Peyer's patch (tissue), 4 donors: Measurements from ENCODE around the gene GPR158. TPM values are rescaled to one million over a fixed set of nuclear protein-coding genes. Genes with fewer than 3 reads are reported as not detected.

ENCODE experiments used
- DNase-seq, 3 donors: peaks; one replicate each; pipeline ENCODE4 v3.0.0-alpha.2; 2017 to 2019
- H3K27ac ChIP-seq, 4 donors: fragments of 200-600 bp; sonication (generic); one replicate each; pipeline ENCODE4 v1.5.1; 2016 to 2019
- H3K27me3 ChIP-seq, 2 donors: fragments of 200-600 bp; sonication (generic); one replicate each; pipeline ENCODE4 v1.5.1; 2019
- H3K36me3 ChIP-seq, 3 donors: fragments of 200-600 bp; sonication (generic); one replicate each; pipeline ENCODE4 v1.5.1; 2016 to 2019
- H3K4me1 ChIP-seq, 4 donors: fragments of 200-600 bp; sonication (generic); one replicate each; pipeline ENCODE4 v1.5.1; 2016 to 2019
- H3K4me3 ChIP-seq, 4 donors: fragments of 200-600 bp; sonication (generic); 1 replicate in 3 of 4; 2 replicates in 1 of 4; pipeline ENCODE4 v1.5.1; 2016 to 2019; ENCODE audit warnings: mild to moderate bottlenecking in 1 of 4
- H3K9me3 ChIP-seq, 4 donors: fragments of 200-600 bp; sonication (generic); one replicate each; pipeline ENCODE4 v1.5.1; 2016 to 2019; ENCODE audit warnings: mild to moderate bottlenecking in 1 of 4
- POLR2A ChIP-seq, 2 donors: fragments of 450-650 bp; IDR thresholded peaks; one replicate each; pipeline ENCODE4 v1.5.1; 2017; ENCODE audit warnings: antibody characterized with exemption in 2 of 2, mild to moderate bottlenecking in 2 of 2, moderate library complexity in 2 of 2
- total RNA-seq, 4 donors: library from RNA; depleted of rRNA; stranded (reverse); fragments of >200 nt; gene quantifications; one replicate each; pipeline ENCODE4 v1.1.0, GENCODE V29; 2016
- TF ChIP-seq, protein P1 (sequence below), 6 experiments: fragments of 450-650 bp in 4 of 6; fragments of 200-600 bp in 2 of 6; sonication (generic) in 1 of 6; IDR thresholded peaks; one replicate each; pipeline ENCODE4 v1.5.1; 2017 to 2019; ENCODE audit warnings: antibody characterized with exemption in 6 of 6, mild to moderate bottlenecking in 3 of 6, moderate library complexity in 1 of 6

The GPR158 gene
- total RNA-seq, 4 donors from 2014 or later, result under 0.01 to 0.28 (median 0.27) TPM; not detected in 1

DNA sequence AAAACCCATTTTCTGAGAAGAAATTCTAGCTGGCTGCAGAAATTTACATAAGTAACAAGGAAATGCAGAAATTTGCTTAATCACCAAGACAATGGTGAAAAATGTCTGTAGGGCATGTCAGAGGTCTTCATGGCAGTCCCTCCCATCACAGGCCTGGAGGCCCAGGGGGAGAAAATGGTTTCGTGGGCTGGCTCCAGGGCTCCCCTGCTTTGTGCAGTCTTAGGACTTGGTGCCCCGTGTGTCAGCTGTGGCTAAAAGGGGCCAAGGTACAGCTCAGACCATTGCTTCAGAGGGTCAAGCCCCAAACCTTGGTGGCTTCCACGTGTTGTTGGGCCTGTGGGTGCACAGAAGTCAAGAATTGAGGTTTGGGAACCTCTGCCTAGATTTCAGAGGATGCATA, 215.9 kb downstream of the GPR158 start:
- DNase-seq, result no peak
- Histone ChIP-seq H3K4me1 (no peaks in the 10 kb centered on the region), H3K9me3 (peaks cover 0 to 4% (median 0%) of the 10 kb centered on the region in 4 donors), H3K27ac (no peak overlapping the region), H3K4me3 (no peak overlapping the region), H3K27me3 (no peaks in the 10 kb centered on the region), H3K36me3 (no peaks in the 10 kb centered on the region)
- TF ChIP-seq, protein P1, sequence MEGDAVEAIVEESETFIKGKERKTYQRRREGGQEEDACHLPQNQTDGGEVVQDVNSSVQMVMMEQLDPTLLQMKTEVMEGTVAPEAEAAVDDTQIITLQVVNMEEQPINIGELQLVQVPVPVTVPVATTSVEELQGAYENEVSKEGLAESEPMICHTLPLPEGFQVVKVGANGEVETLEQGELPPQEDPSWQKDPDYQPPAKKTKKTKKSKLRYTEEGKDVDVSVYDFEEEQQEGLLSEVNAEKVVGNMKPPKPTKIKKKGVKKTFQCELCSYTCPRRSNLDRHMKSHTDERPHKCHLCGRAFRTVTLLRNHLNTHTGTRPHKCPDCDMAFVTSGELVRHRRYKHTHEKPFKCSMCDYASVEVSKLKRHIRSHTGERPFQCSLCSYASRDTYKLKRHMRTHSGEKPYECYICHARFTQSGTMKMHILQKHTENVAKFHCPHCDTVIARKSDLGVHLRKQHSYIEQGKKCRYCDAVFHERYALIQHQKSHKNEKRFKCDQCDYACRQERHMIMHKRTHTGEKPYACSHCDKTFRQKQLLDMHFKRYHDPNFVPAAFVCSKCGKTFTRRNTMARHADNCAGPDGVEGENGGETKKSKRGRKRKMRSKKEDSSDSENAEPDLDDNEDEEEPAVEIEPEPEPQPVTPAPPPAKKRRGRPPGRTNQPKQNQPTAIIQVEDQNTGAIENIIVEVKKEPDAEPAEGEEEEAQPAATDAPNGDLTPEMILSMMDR (IDR thresholded peaks at IDR 0.05), result no peak
- TF ChIP-seq POLR2A (IDR thresholded peaks at IDR 0.05), result no peak

DNA sequence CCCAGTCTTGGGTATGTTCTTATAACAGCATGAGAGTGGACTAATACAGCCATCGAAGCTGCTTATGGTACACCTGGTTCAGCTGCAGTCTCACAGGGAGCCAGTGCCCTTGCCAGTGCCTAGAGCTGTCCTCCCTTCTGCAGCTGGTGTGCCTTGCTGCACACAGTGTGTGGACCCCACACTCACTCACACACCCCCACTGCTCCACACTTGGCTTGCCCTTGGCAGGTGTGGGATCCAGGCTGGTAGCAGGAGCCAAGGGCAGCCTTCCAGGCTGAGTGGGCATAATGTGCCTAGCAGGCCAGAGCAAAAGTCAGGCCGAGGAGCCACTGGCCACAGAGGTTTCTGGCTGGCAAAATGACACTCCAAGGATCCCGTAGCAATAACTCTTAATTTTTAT, 217.3 kb downstream of the GPR158 start:
- no peaks in the 10 kb centered on the region for H3K4me1 ChIP-seq
- TF ChIP-seq POLR2A (IDR thresholded peaks at IDR 0.05), result no peak
- TF ChIP-seq, protein P1 (IDR thresholded peaks at IDR 0.05), result no peak
- no peak overlapping the region for H3K27ac ChIP-seq
- H3K27me3 ChIP-seq, result no peaks in the 10 kb centered on the region
- H3K9me3 ChIP-seq, result peaks cover 0 to 4% (median 0%) of the 10 kb centered on the region in 4 donors
- H3K36me3 ChIP-seq, result no peaks in the 10 kb centered on the region
- DNase-seq, result no peak
- H3K4me3 ChIP-seq, result no peak overlapping the region

DNA sequence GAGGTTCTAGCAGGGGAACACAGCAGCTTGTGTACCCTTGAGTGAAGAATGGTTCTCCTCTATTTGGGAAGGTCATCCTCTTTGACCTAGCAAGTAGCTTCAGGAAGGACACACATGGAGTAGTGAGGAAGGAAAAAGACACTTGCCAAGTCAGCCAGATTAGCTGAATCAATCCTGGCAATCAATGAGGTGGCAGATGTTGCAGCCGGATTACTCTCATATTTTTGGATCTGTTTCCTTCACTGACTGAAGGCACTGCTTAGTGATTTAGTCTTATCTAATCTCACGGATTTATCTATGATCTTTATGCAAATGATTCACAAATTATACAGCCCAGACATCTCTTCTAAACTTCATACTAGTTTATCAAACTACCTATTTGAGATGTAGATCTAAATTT, 218.8 kb downstream of the GPR158 start:
- Histone ChIP-seq H3K9me3 (no peaks in the 10 kb centered on the region), H3K36me3 (no peaks in the 10 kb centered on the region), H3K27me3 (no peaks in the 10 kb centered on the region), H3K4me3 (no peak overlapping the region), H3K27ac (no peak overlapping the region), H3K4me1 (no peaks in the 10 kb centered on the region)
- no peak for DNase-seq
- TF ChIP-seq POLR2A (IDR thresholded peaks at IDR 0.05), result no peak
- TF ChIP-seq, protein P1 (IDR thresholded peaks at IDR 0.05), result no peak

DNA sequence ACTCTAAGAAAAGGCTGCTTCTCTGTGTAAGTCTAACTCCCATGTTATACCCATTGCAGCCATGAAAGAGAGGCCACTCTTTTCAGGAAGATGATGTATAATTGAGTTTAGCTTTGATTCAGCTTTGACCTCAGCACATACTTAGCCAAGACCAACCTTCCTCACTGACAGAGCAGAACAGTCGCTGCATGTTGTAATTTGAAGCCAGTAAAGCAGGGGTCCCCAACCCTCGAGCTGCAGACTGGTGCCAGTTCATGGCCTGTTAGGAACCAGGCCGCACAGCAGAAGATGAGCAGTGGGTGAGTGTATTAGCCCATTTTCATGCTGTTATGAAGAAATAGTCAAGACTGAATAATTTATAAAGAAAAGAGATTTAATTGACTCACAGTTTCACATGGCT, 223.9 kb downstream of the GPR158 start:
- TF ChIP-seq POLR2A (IDR thresholded peaks at IDR 0.05), result no peak
- TF ChIP-seq, protein P1 (IDR thresholded peaks at IDR 0.05), result no peak
- Histone ChIP-seq H3K4me1 (no peaks in the 10 kb centered on the region), H3K36me3 (no peaks in the 10 kb centered on the region), H3K27me3 (no peaks in the 10 kb centered on the region), H3K27ac (no peak overlapping the region), H3K9me3 (no peaks in the 10 kb centered on the region), H3K4me3 (no peak overlapping the region)
- DNase-seq, result no peak

DNA sequence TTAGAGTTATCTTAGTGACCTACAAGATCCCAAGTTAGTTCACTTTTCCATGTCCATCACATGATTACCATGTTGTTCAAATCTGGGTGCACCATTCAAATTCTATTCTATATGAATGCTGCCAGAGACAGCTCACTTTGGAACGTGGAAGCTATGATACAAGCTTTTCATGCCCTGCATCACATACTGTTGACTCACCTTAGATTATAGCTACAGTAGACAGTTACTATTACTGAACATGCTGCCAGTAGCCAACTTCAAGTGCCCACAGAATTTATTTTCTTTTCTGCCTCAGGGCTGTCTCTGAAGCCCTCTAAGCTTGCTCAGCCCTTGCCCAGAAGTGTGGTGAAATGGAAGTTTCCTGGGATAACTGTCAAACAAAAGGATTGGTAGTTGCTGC, 231.1 kb downstream of the GPR158 start:
- no peak for DNase-seq
- Histone ChIP-seq H3K27me3 (no peaks in the 10 kb centered on the region), H3K4me3 (no peak overlapping the region), H3K36me3 (no peaks in the 10 kb centered on the region), H3K4me1 (no peaks in the 10 kb centered on the region), H3K27ac (no peak overlapping the region), H3K9me3 (no peaks in the 10 kb centered on the region)
- TF ChIP-seq POLR2A (IDR thresholded peaks at IDR 0.05), result no peak
- TF ChIP-seq, protein P1 (IDR thresholded peaks at IDR 0.05), result no peak

DNA sequence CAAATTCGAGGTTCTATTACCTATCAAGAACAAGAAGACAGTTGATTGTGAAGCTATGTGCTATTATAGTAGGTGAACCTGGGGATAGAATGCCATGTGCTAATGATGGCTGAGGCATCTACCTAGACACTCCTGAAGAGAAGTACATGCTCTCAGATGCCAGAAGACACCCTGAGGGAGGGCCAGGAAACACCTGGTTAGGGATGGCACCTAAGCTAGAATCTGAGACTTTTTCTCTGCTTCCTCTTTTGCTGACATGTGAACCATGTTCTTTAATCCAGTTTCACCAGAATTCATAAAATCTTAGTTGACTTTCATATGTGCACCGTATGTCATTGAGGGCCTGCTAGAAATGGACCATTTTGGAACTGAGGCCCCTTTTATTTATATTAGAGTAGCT, 242.8 kb downstream of the GPR158 start:
- Histone ChIP-seq H3K4me1 (no peaks in the 10 kb centered on the region), H3K27ac (no peak overlapping the region), H3K9me3 (no peaks in the 10 kb centered on the region), H3K27me3 (no peaks in the 10 kb centered on the region), H3K4me3 (no peak overlapping the region), H3K36me3 (no peaks in the 10 kb centered on the region)
- TF ChIP-seq, protein P1 (IDR thresholded peaks at IDR 0.05), result no peak
- TF ChIP-seq POLR2A (IDR thresholded peaks at IDR 0.05), result no peak
- no peak for DNase-seq
